ACC112 (cell line): ENCODE measurements around the gene MANF.
"Not testable (repeated sequence)": the region's sequence is repeated elsewhere in the genome, so short reads cannot be mapped to it uniquely, and the experiment has no call there.

Experiments
- H2AFZ ChIP-seq: fragments of 200-600 bp; sonication (generic); one replicate; pipeline ENCODE4 v1.6.0; 2017; ENCODE audit warnings: antibody characterized with exemption, low read length; ENCODE audit not compliant: unreplicated experiment
- H3K27ac ChIP-seq: fragments of 200-600 bp; sonication (generic); 2 replicates; pipeline ENCODE4 v1.5.1; 2014; ENCODE audit warnings: low read depth, mild to moderate bottlenecking, antibody characterized with exemption, low read length, moderate library complexity
- H3K27me3 ChIP-seq: fragments of 200-600 bp; sonication (generic); 2 replicates; pipeline ENCODE4 v1.6.1; 2014; ENCODE audit warnings: mild to moderate bottlenecking, antibody characterized with exemption, low read length, moderate library complexity, mixed read lengths; ENCODE audit not compliant: insufficient read depth
- H3K36me3 ChIP-seq: fragments of 200-600 bp; sonication (generic); 2 replicates; pipeline ENCODE4 v1.6.1; 2016; ENCODE audit warnings: mild to moderate bottlenecking, antibody characterized with exemption, low read length, moderate library complexity, mixed read lengths; ENCODE audit not compliant: insufficient read depth
- H3K4me1 ChIP-seq: fragments of 200-600 bp; sonication (generic); one replicate; pipeline ENCODE4 v1.6.1; 2016; ENCODE audit warnings: low read length, mixed read lengths; ENCODE audit not compliant: insufficient read depth, unreplicated experiment, control insufficient read depth
- H3K4me3 ChIP-seq: fragments of 200-600 bp; sonication (generic); 2 replicates; pipeline ENCODE4 v1.5.1; 2014; ENCODE audit warnings: mild to moderate bottlenecking, low read depth, low read length
- H3K79me2 ChIP-seq: fragments of 200-600 bp; sonication (generic); one replicate; pipeline ENCODE4 v1.6.0; 2016; ENCODE audit warnings: low read length; ENCODE audit not compliant: control insufficient read depth, unreplicated experiment, insufficient read depth

The MANF gene

DNA sequence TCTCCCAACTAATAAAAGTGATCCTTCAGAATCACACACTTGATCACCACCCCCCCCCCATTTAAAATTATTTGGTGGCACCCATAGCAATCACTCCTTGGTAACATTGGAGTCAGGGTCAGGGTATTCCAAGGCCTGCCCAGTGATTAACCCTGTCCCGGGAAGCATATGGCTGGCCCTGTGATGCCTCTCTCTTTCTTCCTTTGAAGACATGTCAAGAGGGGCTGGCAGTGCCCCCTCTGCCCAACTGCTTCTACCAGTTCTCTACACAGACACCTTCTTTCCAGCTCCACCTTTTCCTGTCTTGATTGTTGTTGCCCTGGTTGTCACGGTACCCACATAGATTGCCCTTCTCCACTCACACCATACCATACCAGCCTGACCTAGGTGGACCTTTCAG lies 30.9 kb upstream of the MANF start:
- Histone ChIP-seq H2AFZ (no peak overlapping the region), H3K36me3 (no peaks in the 10 kb centered on the region), H3K27ac (no peak overlapping the region), H3K27me3 (no peaks in the 10 kb centered on the region), H3K4me3 (no peak overlapping the region), H3K4me1 (no peaks in the 10 kb centered on the region), H3K79me2 (no peaks in the 10 kb centered on the region)

DNA sequence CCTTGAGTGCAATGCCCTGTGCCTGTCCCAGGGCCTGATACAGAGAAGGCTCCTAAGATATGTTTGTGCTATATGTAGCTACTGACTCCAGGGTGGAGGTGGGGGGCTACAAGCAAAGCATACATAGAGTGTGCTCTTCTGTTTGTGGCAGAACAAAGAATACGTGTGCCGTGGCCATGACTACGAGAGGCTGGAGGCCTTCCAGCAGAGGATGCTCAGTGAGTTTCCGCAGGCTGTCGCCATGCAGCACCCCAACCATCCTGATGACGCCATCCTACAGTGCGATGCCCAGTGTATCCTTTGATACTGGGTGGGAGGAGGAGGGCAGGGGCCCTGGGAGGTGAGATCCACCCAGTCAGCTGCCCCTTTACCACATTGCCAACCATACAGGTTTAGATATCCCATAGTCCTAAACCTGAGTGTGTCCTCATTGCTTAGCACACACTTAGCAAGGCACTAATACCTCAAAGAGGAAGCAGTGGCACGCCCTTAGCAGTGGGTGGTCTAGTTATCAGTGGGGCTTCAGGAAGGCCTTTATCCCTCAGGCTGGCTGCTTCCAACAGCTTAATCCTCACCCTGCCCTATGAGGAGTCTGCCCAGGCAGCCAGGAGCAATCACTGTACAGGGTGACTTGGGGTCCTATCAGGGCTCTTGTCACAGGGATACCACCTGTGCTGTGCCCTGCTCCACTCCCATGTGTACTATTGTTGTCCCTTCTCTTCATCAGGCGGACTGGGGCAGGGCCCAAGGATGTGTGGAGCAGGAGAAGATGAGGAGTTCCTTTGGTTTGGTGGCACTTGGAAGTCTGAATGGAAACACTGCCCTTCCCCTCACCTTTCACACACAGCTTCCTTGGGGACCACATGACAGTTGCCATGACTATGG lies 30.1 kb upstream of the MANF start:
- Histone ChIP-seq H3K36me3 (no peaks in the 10 kb centered on the region), H3K4me1 (no peaks in the 10 kb centered on the region), H2AFZ (no peak overlapping the region), H3K27me3 (no peaks in the 10 kb centered on the region), H3K27ac (no peak overlapping the region), H3K79me2 (no peaks in the 10 kb centered on the region), H3K4me3 (no peak overlapping the region)

DNA sequence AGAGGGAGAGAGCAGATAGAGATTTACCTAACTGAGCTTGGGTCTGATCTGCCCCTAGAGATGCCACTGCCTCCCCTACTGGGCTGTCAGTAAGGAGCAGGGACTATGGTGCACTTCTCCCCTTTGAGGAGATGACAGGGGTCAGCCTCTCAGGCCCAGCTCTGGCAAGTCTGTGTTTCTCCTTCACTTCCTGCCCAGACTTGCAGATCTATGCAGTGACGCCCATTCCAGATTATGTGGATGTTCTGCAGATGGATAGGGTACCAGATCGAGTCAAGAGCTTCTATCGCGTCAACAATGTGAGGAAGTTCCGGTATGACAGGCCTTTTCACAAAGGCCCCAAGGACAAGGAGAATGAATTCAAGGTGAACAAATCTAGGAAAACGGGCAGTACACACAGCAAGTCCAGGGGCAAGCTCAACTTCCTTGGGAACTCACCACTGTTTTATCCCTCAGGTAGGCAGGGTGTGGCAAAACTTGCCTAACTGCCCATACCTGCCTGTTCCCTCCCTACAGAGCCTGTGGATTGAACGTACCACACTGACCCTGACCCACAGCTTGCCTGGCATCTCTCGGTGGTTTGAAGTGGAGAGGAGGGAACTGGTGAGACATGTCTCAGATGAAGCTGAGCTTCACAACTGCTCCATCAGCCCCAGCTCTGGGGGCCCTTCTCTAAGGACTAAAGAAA lies 29.1 kb upstream of the MANF start:
- Histone ChIP-seq H3K27me3 (no peaks in the 10 kb centered on the region), H3K36me3 (no peaks in the 10 kb centered on the region), H3K4me1 (no peaks in the 10 kb centered on the region), H3K4me3 (no peak overlapping the region), H2AFZ (no peak overlapping the region), H3K79me2 (no peaks in the 10 kb centered on the region), H3K27ac (no peak overlapping the region)

DNA sequence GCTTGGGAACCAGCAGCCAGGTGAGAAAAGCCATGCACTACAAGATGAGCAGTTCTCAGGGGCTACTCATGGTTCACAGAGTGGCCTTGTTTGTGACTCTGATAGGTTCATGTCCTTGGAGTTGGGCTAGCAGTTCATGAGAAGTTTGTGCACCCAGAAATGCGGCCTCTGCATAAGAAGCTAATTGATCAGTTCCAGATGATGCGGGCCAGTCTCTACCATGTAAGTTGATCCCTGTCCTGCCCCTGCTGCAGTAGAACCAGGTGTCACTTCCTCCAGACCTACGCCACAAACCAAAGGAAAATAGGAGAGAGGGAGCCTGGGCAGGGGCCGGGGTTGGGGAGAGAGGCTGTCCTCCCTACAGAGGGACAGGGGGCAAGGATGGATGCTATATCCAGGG lies 27.2 kb upstream of the MANF start:
- H3K36me3 ChIP-seq, result no peaks in the 10 kb centered on the region
- no peaks in the 10 kb centered on the region for H3K4me1 ChIP-seq
- no peak overlapping the region for H3K27ac ChIP-seq
- H3K79me2 ChIP-seq, result no peaks in the 10 kb centered on the region
- H3K4me3 ChIP-seq, result no peak overlapping the region
- no peak overlapping the region for H2AFZ ChIP-seq
- H3K27me3 ChIP-seq, result no peaks in the 10 kb centered on the region

DNA sequence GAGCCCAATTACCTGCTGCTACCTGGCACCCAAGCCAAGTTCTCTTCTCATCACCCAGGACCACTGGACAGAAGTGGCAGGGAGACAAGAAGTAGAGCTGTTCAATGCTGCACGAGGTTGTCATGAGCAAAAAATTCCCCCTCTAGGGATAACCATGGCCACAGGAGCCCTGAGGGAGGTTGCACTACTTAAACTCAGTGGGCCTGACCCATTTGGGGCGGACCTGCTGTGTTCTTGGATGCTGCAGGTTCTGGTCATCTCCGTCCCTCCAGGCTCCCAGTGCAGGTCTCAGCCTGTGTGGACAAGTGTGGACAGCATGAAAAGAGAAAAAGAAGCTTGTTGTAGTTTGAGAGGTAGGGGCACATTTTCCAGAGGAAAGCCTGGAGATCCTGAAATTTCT lies 26.1 kb upstream of the MANF start:
- no peaks in the 10 kb centered on the region for H3K79me2 ChIP-seq
- H3K4me1 ChIP-seq, result no peaks in the 10 kb centered on the region
- no peak overlapping the region for H2AFZ ChIP-seq
- no peaks in the 10 kb centered on the region for H3K36me3 ChIP-seq
- H3K27ac ChIP-seq, result no peak overlapping the region
- no peaks in the 10 kb centered on the region for H3K27me3 ChIP-seq
- no peak overlapping the region for H3K4me3 ChIP-seq

DNA sequence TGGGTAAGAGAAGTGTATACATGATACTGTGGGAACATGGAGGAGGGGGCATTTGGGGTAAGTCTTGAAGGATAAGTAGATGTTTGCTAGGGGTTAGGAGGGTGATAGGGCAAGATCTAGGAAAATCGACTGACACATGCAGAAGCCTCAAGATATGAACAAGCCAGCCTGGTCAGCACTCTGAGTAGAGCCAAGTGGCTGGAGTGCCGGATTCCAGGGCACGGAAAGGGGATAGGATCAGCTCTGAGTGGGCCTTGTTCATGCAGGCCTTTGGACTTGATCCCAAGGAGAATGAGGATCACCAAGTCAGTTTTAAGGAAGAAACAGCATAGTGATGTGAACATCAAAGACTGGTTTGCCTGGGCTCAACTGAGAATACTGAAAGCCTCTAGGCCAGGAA lies 24.3 kb upstream of the MANF start:
- H2AFZ ChIP-seq, result no peak overlapping the region
- H3K79me2 ChIP-seq, result no peaks in the 10 kb centered on the region
- no peak overlapping the region for H3K27ac ChIP-seq
- no peak overlapping the region for H3K4me3 ChIP-seq
- H3K27me3 ChIP-seq, result no peaks in the 10 kb centered on the region
- H3K4me1 ChIP-seq, result no peaks in the 10 kb centered on the region
- no peaks in the 10 kb centered on the region for H3K36me3 ChIP-seq

DNA sequence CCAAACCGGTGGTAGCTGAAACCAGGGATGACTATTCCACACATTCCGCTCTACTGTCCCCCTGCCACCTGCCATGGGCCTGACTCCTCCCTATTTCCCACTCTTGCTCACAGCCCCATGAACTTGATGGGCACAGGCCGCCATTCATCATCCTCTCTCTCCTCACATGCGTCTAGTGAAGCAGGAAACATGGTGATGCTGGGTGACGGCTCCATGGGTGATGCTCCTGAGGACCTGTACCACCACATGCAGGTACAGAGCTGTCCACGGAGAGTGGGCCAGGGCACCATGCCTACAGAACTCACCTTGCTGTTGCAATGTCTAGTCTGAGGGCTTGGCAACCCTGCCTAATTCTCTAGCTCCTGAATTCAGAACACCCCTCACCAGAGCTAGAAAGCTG lies 23.3 kb upstream of the MANF start:
- Histone ChIP-seq H3K4me3 (no peak overlapping the region), H3K36me3 (no peaks in the 10 kb centered on the region), H3K27me3 (no peaks in the 10 kb centered on the region), H2AFZ (no peak overlapping the region), H3K27ac (no peak overlapping the region), H3K79me2 (no peaks in the 10 kb centered on the region), H3K4me1 (no peaks in the 10 kb centered on the region)

DNA sequence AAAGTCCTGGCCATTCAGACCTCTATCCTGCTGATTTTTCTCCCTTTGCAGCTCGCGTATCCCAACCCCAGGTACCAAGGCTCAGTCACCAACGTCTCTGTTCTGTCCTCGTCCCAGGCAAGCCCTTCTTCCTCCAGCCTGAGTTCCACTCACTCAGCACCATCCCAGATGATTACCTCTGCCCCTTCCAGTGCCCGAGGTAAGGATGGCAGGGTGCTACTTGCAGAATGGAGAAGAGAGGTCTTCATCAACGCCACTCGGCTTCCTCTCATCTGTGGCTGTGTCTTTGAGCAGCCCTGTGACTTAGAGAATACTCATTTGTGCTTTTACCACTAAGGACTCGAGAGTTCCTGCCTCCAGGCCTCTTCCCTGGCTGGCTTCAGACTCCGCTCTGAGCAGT lies 22.6 kb upstream of the MANF start:
- Histone ChIP-seq H3K4me3 (no peak overlapping the region), H3K36me3 (no peaks in the 10 kb centered on the region), H3K79me2 (no peaks in the 10 kb centered on the region), H2AFZ (no peak overlapping the region), H3K4me1 (no peaks in the 10 kb centered on the region), H3K27ac (no peak overlapping the region), H3K27me3 (no peaks in the 10 kb centered on the region)

DNA sequence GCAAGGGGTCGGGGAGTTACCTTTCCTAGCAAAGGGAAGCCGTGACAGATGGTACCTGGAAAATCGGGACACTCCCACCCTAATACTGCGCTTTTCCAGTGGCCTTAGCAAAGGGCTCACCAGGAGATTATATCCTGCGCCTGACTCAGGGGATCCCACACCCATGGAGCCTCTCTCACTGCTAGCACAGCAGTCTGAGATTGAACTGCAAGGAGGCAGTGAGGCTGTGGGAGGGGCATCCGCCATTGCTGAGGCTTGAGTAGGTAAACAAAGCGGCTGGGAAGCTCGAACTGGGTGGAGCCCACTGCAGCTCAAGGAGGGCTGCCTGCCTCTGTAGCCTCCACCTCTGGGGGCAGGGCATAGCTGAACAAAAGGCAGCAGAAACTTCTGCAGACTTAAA lies 16.8 kb upstream of the MANF start:
- H3K27me3 ChIP-seq, H3K4me3 ChIP-seq, H2AFZ ChIP-seq, H3K27ac ChIP-seq, H3K79me2 ChIP-seq, H3K36me3 ChIP-seq, H3K4me1 ChIP-seq: not testable (repeated sequence)

DNA sequence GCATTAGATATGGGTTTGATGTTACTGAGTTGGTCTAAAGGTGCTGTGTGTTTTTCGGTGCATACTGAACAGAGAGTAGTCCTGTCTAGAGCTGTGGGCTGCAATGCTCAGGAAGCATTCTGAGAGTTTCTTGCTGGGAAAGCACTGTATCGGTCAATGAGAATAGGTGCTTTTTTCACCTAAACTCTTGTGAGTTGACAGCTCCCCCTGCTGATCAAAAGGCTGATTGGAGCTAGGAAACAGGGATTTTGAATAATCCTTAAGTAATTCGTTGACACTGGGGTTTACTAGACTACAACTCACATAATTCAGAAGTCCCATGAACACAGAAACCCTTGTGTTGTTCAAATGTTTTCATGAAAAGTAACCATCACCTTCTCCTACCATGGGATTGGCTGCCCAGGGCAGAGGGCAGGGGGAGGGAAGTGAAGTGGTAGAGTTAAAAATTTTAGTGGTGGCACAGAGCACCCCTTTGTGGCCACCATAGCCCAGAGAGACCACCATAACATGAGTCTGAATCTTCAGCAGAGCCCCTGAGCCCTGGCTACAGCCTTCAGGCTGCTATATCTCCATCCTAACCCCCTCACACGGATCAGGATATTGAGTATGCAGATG lies 13.0 kb upstream of the MANF start:
- no peaks in the 10 kb centered on the region for H3K79me2 ChIP-seq
- H3K27me3 ChIP-seq, result no peaks in the 10 kb centered on the region
- H3K36me3 ChIP-seq, result no peaks in the 10 kb centered on the region
- no peak overlapping the region for H3K27ac ChIP-seq
- H3K4me3 ChIP-seq, result no peak overlapping the region
- no peak overlapping the region for H2AFZ ChIP-seq
- no peaks in the 10 kb centered on the region for H3K4me1 ChIP-seq
